AG09309 (cell line): Measurements from ENCODE around the gene ZNF892.
"Not testable (repeated sequence)": the region's sequence is repeated elsewhere in the genome, so short reads cannot be mapped to it uniquely, and the experiment has no call there.

ENCODE experiments used
- DNase-seq: peaks from one replicate; pipeline ENCODE4 v3.0.0-alpha.2; 2010; ENCODE audit warnings: low read depth
- H3K4me3 ChIP-seq: 2 replicates; pipeline ENCODE4 v1.5.1; 2011; ENCODE audit warnings: mild to moderate bottlenecking, low read depth, low read length, moderate library complexity; ENCODE audit not compliant: control insufficient read depth
- TF ChIP-seq, protein P1 (sequence below): IDR thresholded peaks from 2 replicates; pipeline ENCODE4 v1.5.1; 2011; ENCODE audit warnings: mild to moderate bottlenecking, low read depth, low read length, inconsistent platforms; ENCODE audit not compliant: insufficient read depth, control insufficient read depth; ENCODE audit errors: missing control alignments

The ZNF892 gene

DNA sequence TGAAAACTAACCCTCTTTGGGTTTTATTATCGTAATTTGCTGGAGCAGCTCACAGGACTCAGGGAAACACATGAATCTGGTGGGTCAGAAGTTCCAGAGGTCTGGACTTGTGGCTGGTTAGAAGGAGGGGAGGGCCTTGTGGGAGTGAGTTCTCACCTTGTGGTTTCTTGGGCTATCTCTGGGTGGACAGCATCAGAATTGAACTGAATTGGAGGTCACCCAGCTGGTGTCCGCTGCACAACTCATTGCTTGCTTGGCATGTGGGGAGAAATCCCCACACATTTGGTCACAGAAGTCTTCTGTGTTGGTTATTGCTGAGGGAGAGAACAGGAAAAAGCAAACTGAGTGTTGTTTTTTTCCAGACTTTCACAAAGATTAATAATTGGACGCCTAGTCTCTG lies 27.5 kb downstream of the ZNF892 start:
- DNase-seq = no peak
- TF ChIP-seq, protein P1, sequence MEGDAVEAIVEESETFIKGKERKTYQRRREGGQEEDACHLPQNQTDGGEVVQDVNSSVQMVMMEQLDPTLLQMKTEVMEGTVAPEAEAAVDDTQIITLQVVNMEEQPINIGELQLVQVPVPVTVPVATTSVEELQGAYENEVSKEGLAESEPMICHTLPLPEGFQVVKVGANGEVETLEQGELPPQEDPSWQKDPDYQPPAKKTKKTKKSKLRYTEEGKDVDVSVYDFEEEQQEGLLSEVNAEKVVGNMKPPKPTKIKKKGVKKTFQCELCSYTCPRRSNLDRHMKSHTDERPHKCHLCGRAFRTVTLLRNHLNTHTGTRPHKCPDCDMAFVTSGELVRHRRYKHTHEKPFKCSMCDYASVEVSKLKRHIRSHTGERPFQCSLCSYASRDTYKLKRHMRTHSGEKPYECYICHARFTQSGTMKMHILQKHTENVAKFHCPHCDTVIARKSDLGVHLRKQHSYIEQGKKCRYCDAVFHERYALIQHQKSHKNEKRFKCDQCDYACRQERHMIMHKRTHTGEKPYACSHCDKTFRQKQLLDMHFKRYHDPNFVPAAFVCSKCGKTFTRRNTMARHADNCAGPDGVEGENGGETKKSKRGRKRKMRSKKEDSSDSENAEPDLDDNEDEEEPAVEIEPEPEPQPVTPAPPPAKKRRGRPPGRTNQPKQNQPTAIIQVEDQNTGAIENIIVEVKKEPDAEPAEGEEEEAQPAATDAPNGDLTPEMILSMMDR = no peak
- H3K4me3 ChIP-seq = no peak overlapping the region

DNA sequence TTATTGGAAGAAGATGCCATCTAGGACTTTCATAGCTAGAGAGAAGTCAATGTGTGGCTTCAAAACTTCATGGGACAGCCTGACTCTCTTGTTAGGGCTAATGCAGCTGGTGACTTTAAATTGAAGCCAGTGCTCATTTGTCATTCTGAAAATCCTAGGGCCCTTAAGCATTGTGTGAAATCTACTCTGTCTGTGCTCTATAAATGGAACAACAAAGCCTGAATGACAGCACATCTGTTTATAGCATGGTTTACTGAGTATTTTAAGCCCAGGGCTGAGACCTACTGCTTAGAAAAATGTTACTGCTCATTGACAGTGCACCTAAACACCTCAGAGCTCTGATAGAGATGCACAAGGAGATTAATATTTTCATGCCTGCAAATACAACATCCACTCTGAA lies 30.8 kb downstream of the ZNF892 start:
- TF ChIP-seq, protein P1 = no peak
- no peak overlapping the region for H3K4me3 ChIP-seq
- no peak for DNase-seq

DNA sequence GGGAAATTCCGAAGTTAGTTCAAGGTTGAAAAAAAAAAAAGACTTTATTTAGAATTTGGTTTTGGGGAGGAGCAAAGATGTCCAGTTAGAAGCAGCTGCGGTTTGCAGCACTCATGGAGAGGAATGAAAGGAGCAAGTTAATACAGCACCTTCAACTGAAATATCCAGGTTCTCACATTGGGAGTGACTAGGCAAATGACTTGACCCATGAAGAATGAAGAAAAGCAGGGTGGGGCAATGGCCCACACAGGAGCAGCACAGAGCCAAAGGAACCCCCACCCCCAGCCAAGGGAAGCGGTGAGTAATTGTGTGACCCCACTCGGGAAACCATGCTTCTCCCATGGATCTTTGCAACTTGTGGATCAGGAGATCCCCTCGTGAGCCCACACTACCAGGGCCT lies 32.8 kb downstream of the ZNF892 start:
- H3K4me3 ChIP-seq = no peak overlapping the region
- TF ChIP-seq, protein P1 = no peak
- DNase-seq = no peak

DNA sequence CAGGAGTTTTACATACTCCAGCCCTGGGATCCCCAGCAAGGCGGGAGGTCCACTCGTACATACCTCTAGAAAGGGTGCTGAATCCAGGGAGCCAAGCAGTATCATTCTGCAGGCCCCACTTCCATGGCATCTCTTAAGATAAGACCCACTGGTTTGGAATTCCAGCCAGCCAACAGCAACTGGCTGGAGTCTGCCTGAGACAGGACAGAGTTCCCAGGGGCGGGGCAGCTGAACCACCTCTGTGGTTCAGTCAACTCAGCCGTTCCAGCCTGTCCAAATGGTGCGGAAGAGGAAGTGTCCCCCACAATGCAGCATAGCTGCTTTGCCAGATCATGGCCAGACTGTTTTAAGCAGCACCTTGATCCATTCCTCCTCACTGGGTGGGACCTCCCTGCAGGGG lies 33.2 kb downstream of the ZNF892 start:
- H3K4me3 ChIP-seq = no peak overlapping the region
- TF ChIP-seq, protein P1 = no peak
- DNase-seq = no peak

DNA sequence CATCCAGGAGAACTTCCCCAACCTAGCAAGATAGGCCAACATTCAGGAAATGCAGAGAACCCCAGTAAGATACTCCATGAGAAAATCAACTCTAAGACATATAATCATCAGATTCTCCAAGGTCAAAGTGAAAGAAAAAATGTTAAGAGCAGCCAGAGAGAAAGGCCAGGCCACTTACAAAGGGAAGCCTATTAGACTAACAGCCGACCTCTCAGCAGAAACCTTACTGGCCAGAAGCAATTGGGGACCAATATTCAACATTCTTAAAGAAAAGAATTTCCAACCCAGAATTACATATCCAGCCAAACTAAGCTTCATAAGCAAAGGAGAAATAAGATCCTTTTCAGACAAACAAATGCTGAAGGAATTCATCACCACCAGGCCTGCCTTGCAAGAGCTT lies 34.8 kb downstream of the ZNF892 start:
- DNase-seq, H3K4me3 ChIP-seq: not testable (repeated sequence)
